H9 (cell line): ENCODE measurements around the gene DBNL. TPM values are rescaled to one million over a fixed set of nuclear protein-coding genes. Genes with fewer than 3 reads are reported as not detected.

Experiments
- DNase-seq: peaks from one replicate; pipeline ENCODE4 v3.0.0-alpha.2; 2017
- H2AFZ ChIP-seq: one replicate; pipeline ENCODE4 v1.6.1; 2013; ENCODE audit warnings: mild to moderate bottlenecking, low read length, control low read depth, moderate library complexity
- H2AK5ac ChIP-seq: 2 replicates; pipeline ENCODE4 v1.6.1; 2013; ENCODE audit warnings: low read length, control low read depth, mixed read lengths; ENCODE audit not compliant: insufficient read length
- H2BK120ac ChIP-seq: one replicate; pipeline ENCODE4 v1.6.1; 2013; ENCODE audit warnings: low read depth, mild to moderate bottlenecking, low read length, control low read depth, inconsistent platforms; ENCODE audit not compliant: poor library complexity, severe bottlenecking
- H2BK12ac ChIP-seq: 2 replicates; pipeline ENCODE4 v1.6.1; 2013; ENCODE audit warnings: low read length, control low read depth, mixed read lengths, low read depth; ENCODE audit not compliant: insufficient read length
- H2BK15ac ChIP-seq: 2 replicates; pipeline ENCODE4 v1.6.1; 2013; ENCODE audit warnings: low read depth, low read length, control low read depth
- H2BK20ac ChIP-seq: one replicate; pipeline ENCODE4 v1.6.1; 2013; ENCODE audit warnings: low read depth, mild to moderate bottlenecking, low read length, control low read depth, inconsistent platforms; ENCODE audit not compliant: poor library complexity, severe bottlenecking
- H2BK5ac ChIP-seq: 2 replicates; pipeline ENCODE4 v1.6.1; 2013; ENCODE audit warnings: low read length, control low read depth, mixed read lengths; ENCODE audit not compliant: insufficient read length
- H3K14ac ChIP-seq: 2 replicates; pipeline ENCODE4 v1.6.1; 2013; ENCODE audit warnings: low read length, control low read depth; ENCODE audit not compliant: insufficient read depth
- H3K18ac ChIP-seq: 2 replicates; pipeline ENCODE4 v1.6.1; 2013; ENCODE audit warnings: low read depth, mild to moderate bottlenecking, mixed read lengths, low read length, control low read depth; ENCODE audit not compliant: insufficient read length
- H3K23ac ChIP-seq: 2 replicates; pipeline ENCODE4 v1.6.1; 2013; ENCODE audit warnings: low read length, control low read depth, mixed read lengths, low read depth; ENCODE audit not compliant: insufficient read length
- H3K23me2 ChIP-seq: 2 replicates; pipeline ENCODE4 v1.6.1; 2013; ENCODE audit warnings: low read depth, mild to moderate bottlenecking, mixed read lengths, low read length, control low read depth; ENCODE audit not compliant: insufficient read length, poor library complexity, severe bottlenecking
- H3K27ac ChIP-seq: 2 replicates; pipeline ENCODE4 v1.5.1; 2013; ENCODE audit warnings: low read length, control low read depth, mixed read lengths, low read depth; ENCODE audit not compliant: insufficient read length
- H3K27me3 ChIP-seq: 2 replicates; pipeline ENCODE4 v1.6.1; 2013; ENCODE audit warnings: low read length, control low read depth, inconsistent platforms; ENCODE audit not compliant: insufficient read depth
- H3K4ac ChIP-seq: 2 replicates; pipeline ENCODE4 v1.6.1; 2013; ENCODE audit warnings: low read depth, mild to moderate bottlenecking, control low read depth, inconsistent platforms, low read length, moderate library complexity
- H3K4me1 ChIP-seq: 2 replicates; pipeline ENCODE4 v1.6.1; 2013; ENCODE audit warnings: low read length, control low read depth, inconsistent platforms; ENCODE audit not compliant: insufficient read depth
- H3K4me2 ChIP-seq: 2 replicates; pipeline ENCODE4 v1.6.1; 2013; ENCODE audit warnings: low read length, control low read depth, mixed read lengths; ENCODE audit not compliant: insufficient read length, insufficient read depth
- H3K56ac ChIP-seq: 2 replicates; pipeline ENCODE4 v1.6.1; 2013; ENCODE audit warnings: low read depth, mild to moderate bottlenecking, mixed read lengths, low read length, control low read depth; ENCODE audit not compliant: insufficient read length
- H3K79me1 ChIP-seq: 2 replicates; pipeline ENCODE4 v1.6.1; 2013; ENCODE audit warnings: low read depth, mild to moderate bottlenecking, moderate library complexity, low read length, control low read depth, inconsistent platforms; ENCODE audit not compliant: insufficient read depth, poor library complexity, severe bottlenecking
- H3K79me2 ChIP-seq: 2 replicates; pipeline ENCODE4 v1.6.1; 2013; ENCODE audit warnings: low read length, control low read depth, inconsistent platforms; ENCODE audit not compliant: insufficient read depth
- H3K9ac ChIP-seq: 2 replicates; pipeline ENCODE4 v1.6.1; 2013; ENCODE audit warnings: low read length, control low read depth, mixed read lengths; ENCODE audit not compliant: insufficient read length; ENCODE audit errors: extremely low read depth
- H3K9me3 ChIP-seq: one replicate; pipeline ENCODE4 v1.6.1; 2013; ENCODE audit warnings: low read depth, low read length, inconsistent platforms; ENCODE audit not compliant: control insufficient read depth
- H3T11ph ChIP-seq: one replicate; pipeline ENCODE4 v1.6.1; 2013; ENCODE audit warnings: mild to moderate bottlenecking, low read length, control low read depth, inconsistent platforms
- H4K20me1 ChIP-seq: one replicate; pipeline ENCODE4 v1.6.1; 2013; ENCODE audit not compliant: control insufficient read depth, insufficient read length, insufficient read depth
- H4K5ac ChIP-seq: 2 replicates; pipeline ENCODE4 v1.6.1; 2013; ENCODE audit warnings: low read depth, mild to moderate bottlenecking, mixed read lengths, low read length, control low read depth; ENCODE audit not compliant: insufficient read length
- H4K8ac ChIP-seq: replicated peaks from 2 replicates; pipeline ENCODE4 v1.6.1; 2013; ENCODE audit warnings: low read length, control low read depth, mixed read lengths, low read depth; ENCODE audit not compliant: insufficient read length
- H4K91ac ChIP-seq: 2 replicates; pipeline ENCODE4 v1.6.1; 2013; ENCODE audit warnings: low read depth, mild to moderate bottlenecking, moderate library complexity, mixed read lengths, low read length, control low read depth; ENCODE audit not compliant: insufficient read length
- H3K27ac Mint-ChIP-seq, 3 experiments: 2 replicates in 2 of 3; 3 replicates in 1 of 3; pipeline ENCODE4 v1.8.0; 2020 to 2021; ENCODE audit warnings: mixed read lengths in 3 of 3, mild to moderate bottlenecking in 1 of 3, moderate library complexity in 1 of 3
- H3K27me3 Mint-ChIP-seq: 2 replicates; pipeline ENCODE4 v1.8.0; 2021; ENCODE audit warnings: low read depth, mild to moderate bottlenecking, moderate library complexity, mixed read lengths
- H3K36me3 Mint-ChIP-seq, 3 experiments: 2 replicates in 2 of 3; 3 replicates in 1 of 3; pipeline ENCODE4 v1.8.0; 2020 to 2021; ENCODE audit warnings: low read depth in 3 of 3, mixed read lengths in 3 of 3; ENCODE audit not compliant: insufficient read depth in 1 of 3
- H3K4me1 Mint-ChIP-seq, 2 experiments: 2 replicates each; pipeline ENCODE4 v1.8.0; 2020; ENCODE audit warnings: mixed read lengths in 2 of 2
- H3K4me3 Mint-ChIP-seq, 2 experiments: 2 replicates in 1 of 2; 3 replicates in 1 of 2; pipeline ENCODE4 v1.8.0; 2020 to 2021; ENCODE audit warnings: mild to moderate bottlenecking in 2 of 2, mixed read lengths in 2 of 2, moderate library complexity in 1 of 2
- H3K9me3 Mint-ChIP-seq, 2 experiments: 2 replicates in 1 of 2; 3 replicates in 1 of 2; pipeline ENCODE4 v1.8.0; 2020; ENCODE audit warnings: mild to moderate bottlenecking in 2 of 2, mixed read lengths in 2 of 2, moderate library complexity in 1 of 2
- WGBS: extraction: QIAGEN DNeasy Blood & Tissue Kit; methylation state at CpG from one replicate; pipeline ENCODE4 v1.1.7; 2013; ENCODE audit warnings: missing lambda C conversion rate, low lambda C conversion rate, mixed read lengths; ENCODE audit not compliant: insufficient read length; ENCODE audit errors: extremely low coverage; 5-methylcytosine and 5-hydroxymethylcytosine counted together
- total RNA-seq: library from RNA; stranded (reverse); gene quantifications from 2 replicates; pipeline ENCODE4 v1.2.1, GENCODE V29; 2021
- TF ChIP-seq, protein P1 (sequence below): fragments of 200-600 bp; sonication (generic); conservative IDR thresholded peaks from 3 replicates; pipeline ENCODE4 v1.8.0; 2021; ENCODE audit warnings: antibody characterized with exemption, mild to moderate bottlenecking

The DBNL gene
- total RNA-seq, 1 experiment from 2014 or later, result 51.3 TPM

GRCh38 chr7:44068054-44068453, 23.6 kb downstream of the DBNL start:
- H3K14ac ChIP-seq, result no peak overlapping the region; the same call in 1 of the 2 replicates
- no peaks in the 10 kb centered on the region for H3K27me3 ChIP-seq
- no peak overlapping the region for H2BK5ac ChIP-seq
- no peak overlapping the region for H4K91ac ChIP-seq
- H3K18ac ChIP-seq, result no peak overlapping the region
- no CpG with 5 or more reads among the region's 7 CpGs for WGBS
- no peaks in the 10 kb centered on the region for H4K20me1 ChIP-seq
- H3K9ac ChIP-seq, result no peak overlapping the region
- no peaks in the 10 kb centered on the region for H3K79me1 ChIP-seq
- H2BK120ac ChIP-seq, result no peak overlapping the region
- no peak overlapping the region for H3K27ac Mint-ChIP-seq
- no peaks in the 10 kb centered on the region for H3K23me2 ChIP-seq
- no peaks in the 10 kb centered on the region for H3K9me3 ChIP-seq
- TF ChIP-seq, protein P1, sequence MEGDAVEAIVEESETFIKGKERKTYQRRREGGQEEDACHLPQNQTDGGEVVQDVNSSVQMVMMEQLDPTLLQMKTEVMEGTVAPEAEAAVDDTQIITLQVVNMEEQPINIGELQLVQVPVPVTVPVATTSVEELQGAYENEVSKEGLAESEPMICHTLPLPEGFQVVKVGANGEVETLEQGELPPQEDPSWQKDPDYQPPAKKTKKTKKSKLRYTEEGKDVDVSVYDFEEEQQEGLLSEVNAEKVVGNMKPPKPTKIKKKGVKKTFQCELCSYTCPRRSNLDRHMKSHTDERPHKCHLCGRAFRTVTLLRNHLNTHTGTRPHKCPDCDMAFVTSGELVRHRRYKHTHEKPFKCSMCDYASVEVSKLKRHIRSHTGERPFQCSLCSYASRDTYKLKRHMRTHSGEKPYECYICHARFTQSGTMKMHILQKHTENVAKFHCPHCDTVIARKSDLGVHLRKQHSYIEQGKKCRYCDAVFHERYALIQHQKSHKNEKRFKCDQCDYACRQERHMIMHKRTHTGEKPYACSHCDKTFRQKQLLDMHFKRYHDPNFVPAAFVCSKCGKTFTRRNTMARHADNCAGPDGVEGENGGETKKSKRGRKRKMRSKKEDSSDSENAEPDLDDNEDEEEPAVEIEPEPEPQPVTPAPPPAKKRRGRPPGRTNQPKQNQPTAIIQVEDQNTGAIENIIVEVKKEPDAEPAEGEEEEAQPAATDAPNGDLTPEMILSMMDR, result no peak
- no peak overlapping the region for H3K4ac ChIP-seq
- peaks cover 0 to 9% (median 8%) of the 10 kb centered on the region in 3 experiments; a peak in 6 of 7 replicates for H3K36me3 Mint-ChIP-seq
- no peak overlapping the region for H2AK5ac ChIP-seq
- H2BK15ac ChIP-seq, result no peak overlapping the region
- DNase-seq, result no peak
- H3K27ac ChIP-seq, result no peak overlapping the region
- no peak overlapping the region for H4K8ac ChIP-seq
- no peak overlapping the region for H3T11ph ChIP-seq
- peak overlapping the region; percentile 64 for H4K5ac ChIP-seq
- no peaks in the 10 kb centered on the region for H3K79me2 ChIP-seq
- no peaks in the 10 kb centered on the region; a peak in 1 of 5 replicates for H3K9me3 Mint-ChIP-seq
- peaks cover 10% of the 10 kb centered on the region; the same call in 1 of the 2 replicates for H3K4me1 ChIP-seq
- no peak overlapping the region for H3K23ac ChIP-seq
- H2AFZ ChIP-seq, result no peak overlapping the region
- H3K4me1 Mint-ChIP-seq, result peaks cover 31 to 36% of the 10 kb centered on the region in 2 experiments
- H3K4me2 ChIP-seq, result no peak overlapping the region
- peaks cover 37% of the 10 kb centered on the region for H3K27me3 Mint-ChIP-seq
- H3K56ac ChIP-seq, result no peak overlapping the region
- no peak overlapping the region for H2BK12ac ChIP-seq
- H2BK20ac ChIP-seq, result no peak overlapping the region
- no peak overlapping the region for H3K4me3 Mint-ChIP-seq
